Upper lobe of right lung (tissue), 1 donor: ENCODE results near the gene NF1. TPM values are rescaled to one million over a fixed set of nuclear protein-coding genes. Genes with fewer than 3 reads are reported as not detected.
"Not testable (repeated sequence)": the region's sequence is repeated elsewhere in the genome, so short reads cannot be mapped to it uniquely, and the experiment has no call there.

ENCODE experiments used
- ATAC-seq: fragments of 200-7000 bp; cut with Tn5 transposase; one replicate; pipeline ENCODE4 v1.9.1; 2020; ENCODE audit warnings: mild to moderate bottlenecking, moderate library complexity
- DNase-seq: peaks from one replicate; pipeline ENCODE4 v3.0.0-alpha.2; 2020
- H3K27ac ChIP-seq: fragments of 200-600 bp; one replicate; pipeline ENCODE4 v1.8.0; 2022
- H3K27me3 ChIP-seq: fragments of 200-600 bp; one replicate; pipeline ENCODE4 v1.8.0; 2022; ENCODE audit warnings: mild to moderate bottlenecking
- H3K36me3 ChIP-seq: fragments of 200-600 bp; one replicate; pipeline ENCODE4 v1.8.0; 2022
- H3K4me1 ChIP-seq: fragments of 200-600 bp; one replicate; pipeline ENCODE4 v1.8.0; 2022
- H3K4me3 ChIP-seq: fragments of 200-600 bp; one replicate; pipeline ENCODE4 v1.8.0; 2022; ENCODE audit warnings: mild to moderate bottlenecking
- H3K9me3 ChIP-seq: fragments of 200-600 bp; one replicate; pipeline ENCODE4 v1.8.0; 2022
- intact Hi-C: fragments of 100-400 bp; cut with DNase I; formaldehyde crosslinking; loops from one replicate; pipeline ENCODE4 v1.11.0; 2022
- total RNA-seq: library from RNA; stranded (reverse); fragmentation: NEBNext Ultra II Directional; extraction: Animal tissue kit (Norgen Biotek cat#: 25700); gene quantifications from one replicate; pipeline ENCODE4 v1.2.1, GENCODE V29; 2021
- TF ChIP-seq, protein P1 (sequence below): fragments of 200-600 bp; IDR thresholded peaks from one replicate; pipeline ENCODE4 v1.8.0; 2022; ENCODE audit warnings: antibody characterized with exemption
- donor health status: DM: no; HTN: yes; CAD: no; lungs with severe emphysema.

The NF1 gene
- total RNA-seq, 1 donor from 2014 or later, result 61.6 TPM

DNA sequence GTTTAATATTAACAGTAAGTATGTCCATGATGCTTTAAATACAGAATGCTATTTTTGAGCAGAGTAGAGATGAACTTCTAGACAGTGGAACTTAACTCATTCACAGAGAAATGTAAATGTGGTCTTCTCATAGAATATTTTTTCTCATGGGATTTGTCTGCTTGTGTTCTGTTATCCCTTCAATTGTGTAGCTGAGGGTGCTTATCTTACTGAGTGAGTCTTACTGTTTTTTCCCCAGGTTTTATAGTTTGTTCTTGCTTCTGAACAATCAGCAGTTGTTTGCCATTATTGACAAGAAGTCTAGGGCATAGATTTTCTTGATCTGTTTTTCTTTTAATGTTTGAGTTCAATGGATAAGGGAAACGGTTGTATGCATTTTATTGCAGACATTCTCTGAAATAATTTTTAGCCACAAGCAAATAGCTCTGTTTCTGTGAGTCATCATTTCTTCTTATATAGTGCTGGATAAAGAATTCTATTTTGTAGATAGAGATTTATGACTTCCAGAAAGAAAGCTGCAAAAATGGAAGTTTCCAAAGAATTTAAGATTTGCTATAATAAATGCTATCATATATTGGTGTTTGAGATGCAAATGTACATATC, 60.5 kb downstream of the NF1 start:
- DNase-seq (no peak), ATAC-seq (no peak)
- intact Hi-C loops, result no loop called here
- no peaks in the 10 kb centered on the region for H3K9me3 ChIP-seq
- TF ChIP-seq, protein P1, sequence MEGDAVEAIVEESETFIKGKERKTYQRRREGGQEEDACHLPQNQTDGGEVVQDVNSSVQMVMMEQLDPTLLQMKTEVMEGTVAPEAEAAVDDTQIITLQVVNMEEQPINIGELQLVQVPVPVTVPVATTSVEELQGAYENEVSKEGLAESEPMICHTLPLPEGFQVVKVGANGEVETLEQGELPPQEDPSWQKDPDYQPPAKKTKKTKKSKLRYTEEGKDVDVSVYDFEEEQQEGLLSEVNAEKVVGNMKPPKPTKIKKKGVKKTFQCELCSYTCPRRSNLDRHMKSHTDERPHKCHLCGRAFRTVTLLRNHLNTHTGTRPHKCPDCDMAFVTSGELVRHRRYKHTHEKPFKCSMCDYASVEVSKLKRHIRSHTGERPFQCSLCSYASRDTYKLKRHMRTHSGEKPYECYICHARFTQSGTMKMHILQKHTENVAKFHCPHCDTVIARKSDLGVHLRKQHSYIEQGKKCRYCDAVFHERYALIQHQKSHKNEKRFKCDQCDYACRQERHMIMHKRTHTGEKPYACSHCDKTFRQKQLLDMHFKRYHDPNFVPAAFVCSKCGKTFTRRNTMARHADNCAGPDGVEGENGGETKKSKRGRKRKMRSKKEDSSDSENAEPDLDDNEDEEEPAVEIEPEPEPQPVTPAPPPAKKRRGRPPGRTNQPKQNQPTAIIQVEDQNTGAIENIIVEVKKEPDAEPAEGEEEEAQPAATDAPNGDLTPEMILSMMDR, result no peak
- no peaks in the 10 kb centered on the region for H3K4me1 ChIP-seq
- no peak overlapping the region for H3K27ac ChIP-seq
- no peaks in the 10 kb centered on the region for H3K27me3 ChIP-seq
- peaks cover 5% of the 10 kb centered on the region for H3K36me3 ChIP-seq
- H3K4me3 ChIP-seq, result no peak overlapping the region

DNA sequence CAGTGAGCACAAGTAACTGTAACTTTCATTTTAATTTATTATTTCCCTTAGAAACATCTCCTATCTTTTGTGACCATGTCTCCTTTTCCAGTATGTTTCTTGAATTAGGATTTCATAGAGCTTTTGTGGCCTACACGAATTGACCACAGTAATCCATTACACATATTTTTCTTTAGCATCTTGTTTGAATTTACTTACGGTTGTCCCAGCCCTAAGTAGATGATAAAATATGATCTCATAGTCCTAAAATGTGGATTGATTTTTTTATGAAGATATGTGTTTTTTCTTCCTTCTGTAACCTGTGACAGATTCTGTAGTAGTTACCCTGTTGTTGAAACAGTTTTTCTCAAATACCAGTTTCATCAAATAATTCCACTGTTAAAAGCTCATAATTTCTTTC, 61.5 kb downstream of the NF1 start:
- Histone ChIP-seq H3K4me1 (no peaks in the 10 kb centered on the region), H3K4me3 (no peak overlapping the region), H3K27me3 (no peaks in the 10 kb centered on the region), H3K9me3 (no peaks in the 10 kb centered on the region), H3K36me3 (peaks cover 5% of the 10 kb centered on the region), H3K27ac (no peak overlapping the region)
- ATAC-seq (no peak), DNase-seq (no peak)
- intact Hi-C loops, result no loop called here
- TF ChIP-seq, protein P1, result no peak

DNA sequence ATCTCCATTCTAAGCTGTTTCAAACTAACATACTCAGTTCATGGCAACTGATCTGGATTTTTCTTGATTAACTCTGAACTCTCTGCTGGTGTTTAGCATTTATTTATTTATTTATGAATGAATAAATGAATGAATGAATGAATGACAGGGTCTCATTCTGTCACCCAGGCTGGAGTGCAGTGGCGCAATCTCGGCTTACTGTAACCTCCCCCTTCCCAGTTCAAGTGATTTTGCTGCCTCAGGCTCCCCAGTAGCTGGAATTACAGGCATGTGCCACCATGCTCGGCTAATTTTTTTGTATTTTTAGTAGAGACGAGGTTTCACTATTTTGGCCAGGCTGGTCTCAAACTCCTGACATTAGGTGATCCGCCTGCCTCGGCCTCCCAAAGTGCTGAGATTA, 62.1 kb downstream of the NF1 start:
- intact Hi-C loops, result not testable (repeated sequence)

DNA sequence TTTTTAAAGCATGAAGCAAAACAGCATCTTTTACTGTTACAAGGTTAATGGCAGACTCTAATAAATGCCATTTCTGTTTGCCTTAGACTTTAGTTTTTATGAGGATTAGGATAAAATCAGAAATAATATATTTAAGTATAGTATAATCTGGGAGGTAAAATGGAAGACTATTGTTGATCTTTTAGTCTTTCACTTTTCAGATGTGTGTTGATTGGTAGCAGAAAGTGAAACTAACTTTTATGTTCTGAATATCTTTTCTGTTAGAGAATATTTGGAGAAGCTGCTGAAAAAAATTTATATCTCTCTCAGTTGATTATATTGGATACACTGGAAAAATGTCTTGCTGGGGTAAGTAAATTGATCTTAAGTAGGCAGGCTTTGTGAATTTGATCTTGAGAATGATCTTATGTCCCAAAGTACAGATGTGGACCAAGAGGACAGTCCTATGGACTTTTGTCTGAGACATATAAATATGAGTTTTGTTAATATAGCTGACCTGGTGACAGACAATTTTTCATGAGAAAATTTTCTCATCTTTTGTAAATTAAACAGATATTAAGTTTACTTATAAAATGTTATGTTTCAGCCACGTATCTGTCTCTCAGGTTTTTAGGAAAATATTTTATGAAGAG, 64.1 kb downstream of the NF1 start:
- TF ChIP-seq, protein P1, result no peak

More for the DNA sequence above, 62.1 kb downstream of the NF1 start:
- not testable (repeated sequence) for H3K9me3 ChIP-seq, H3K27ac ChIP-seq, H3K4me3 ChIP-seq, H3K27me3 ChIP-seq, ATAC-seq, H3K36me3 ChIP-seq, DNase-seq, H3K4me1 ChIP-seq

DNA sequence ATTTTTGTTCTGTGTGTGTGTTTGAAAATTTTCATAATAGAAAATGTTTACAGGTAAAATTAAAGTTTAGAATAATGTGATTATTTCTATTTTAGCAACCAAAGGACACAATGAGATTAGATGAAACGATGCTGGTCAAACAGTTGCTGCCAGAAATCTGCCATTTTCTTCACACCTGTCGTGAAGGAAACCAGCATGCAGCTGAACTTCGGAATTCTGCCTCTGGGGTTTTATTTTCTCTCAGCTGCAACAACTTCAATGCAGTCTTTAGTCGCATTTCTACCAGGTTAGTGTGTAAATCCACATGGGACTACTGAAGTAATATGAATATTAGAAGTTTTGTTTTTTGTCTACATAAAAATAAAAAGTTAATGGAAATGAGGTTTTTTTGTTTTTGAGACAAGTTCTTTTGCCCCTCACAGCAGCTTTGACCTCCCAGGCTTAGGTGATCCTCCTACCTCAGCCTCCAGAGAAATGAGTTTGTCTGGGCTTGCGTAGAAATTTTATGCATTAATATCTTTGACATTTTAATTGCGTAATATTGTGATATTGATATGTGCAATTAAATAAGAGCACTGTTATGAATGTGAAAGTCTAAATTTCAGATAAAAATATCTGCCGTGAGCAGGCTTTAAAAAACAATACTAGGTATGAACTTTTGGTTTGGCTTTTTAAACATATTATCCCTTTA, 68.5 kb downstream of the NF1 start:
- Histone ChIP-seq H3K9me3 (no peaks in the 10 kb centered on the region), H3K4me1 (no peaks in the 10 kb centered on the region), H3K4me3 (no peak overlapping the region), H3K36me3 (peaks cover 18% of the 10 kb centered on the region), H3K27me3 (no peaks in the 10 kb centered on the region), H3K27ac (no peak overlapping the region)
- TF ChIP-seq, protein P1, result no peak
- ATAC-seq, result no peak
- intact Hi-C loops, result no loop called here
- no peak for DNase-seq

More for the DNA sequence above, 64.1 kb downstream of the NF1 start:
- Histone ChIP-seq H3K27me3 (no peaks in the 10 kb centered on the region), H3K9me3 (no peaks in the 10 kb centered on the region), H3K27ac (no peak overlapping the region), H3K4me1 (no peaks in the 10 kb centered on the region), H3K4me3 (no peak overlapping the region), H3K36me3 (peaks cover 6% of the 10 kb centered on the region)
- DNase-seq (no peak), ATAC-seq (no peak)
- intact Hi-C loops, result no loop called here

DNA sequence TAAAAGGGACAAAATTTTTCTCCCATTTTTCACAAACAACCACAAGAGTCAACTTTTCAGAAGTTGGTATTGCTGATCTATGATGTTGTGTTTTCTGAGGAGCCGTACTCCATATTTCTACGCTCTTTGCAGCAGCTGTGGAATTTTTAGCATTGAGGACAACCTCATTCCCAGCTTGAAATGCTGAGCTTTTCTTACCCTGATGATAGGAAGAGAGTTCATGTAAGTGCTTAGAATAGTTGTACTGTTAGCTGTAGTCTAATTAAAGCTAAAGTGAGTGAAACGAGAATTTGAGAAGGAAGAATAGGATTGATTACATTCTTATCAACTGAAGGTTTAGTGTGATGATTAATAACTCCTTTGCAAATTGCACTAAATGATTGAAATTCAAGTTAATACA, 72.3 kb downstream of the NF1 start:
- TF ChIP-seq, protein P1, result no peak
- Histone ChIP-seq H3K9me3 (no peaks in the 10 kb centered on the region), H3K4me1 (no peaks in the 10 kb centered on the region), H3K36me3 (peaks cover 18% of the 10 kb centered on the region), H3K4me3 (no peak overlapping the region), H3K27ac (no peak overlapping the region), H3K27me3 (no peaks in the 10 kb centered on the region)
- ATAC-seq, result no peak
- intact Hi-C loops, result no loop called here
- no peak for DNase-seq
